Memory B cell (primary cell): ENCODE results near the gene ACSBG1.

Source experiments
- ATAC-seq: fragments of 150-1000 bp; cut with Tn5 transposase; 2 replicates; pipeline ENCODE4 v1.10.0; 2021; ENCODE audit warnings: low read depth, mild to moderate bottlenecking, moderate library complexity
- DNase-seq, 2 donors: peaks; one replicate each; pipeline ENCODE4 v3.0.0; 2022; ENCODE audit warnings: low spot score in 2 of 2
- H3K27ac Mint-ChIP-seq: one replicate; pipeline ENCODE4 v1.8.0; 2022; ENCODE audit warnings: mild to moderate bottlenecking, moderate library complexity, mixed read lengths
- H3K27me3 Mint-ChIP-seq: one replicate; pipeline ENCODE4 v1.8.0; 2022; ENCODE audit warnings: mixed read lengths
- H3K36me3 Mint-ChIP-seq: one replicate; pipeline ENCODE4 v1.8.0; 2022; ENCODE audit warnings: mild to moderate bottlenecking, mixed read lengths
- H3K4me1 Mint-ChIP-seq: one replicate; pipeline ENCODE4 v1.8.0; 2022; ENCODE audit warnings: mixed read lengths
- H3K4me3 Mint-ChIP-seq: one replicate; pipeline ENCODE4 v1.8.0; 2022; ENCODE audit warnings: mild to moderate bottlenecking, moderate library complexity, mixed read lengths
- H3K9me3 Mint-ChIP-seq: one replicate; pipeline ENCODE4 v1.8.0; 2022; ENCODE audit warnings: mixed read lengths

The ACSBG1 gene

DNA sequence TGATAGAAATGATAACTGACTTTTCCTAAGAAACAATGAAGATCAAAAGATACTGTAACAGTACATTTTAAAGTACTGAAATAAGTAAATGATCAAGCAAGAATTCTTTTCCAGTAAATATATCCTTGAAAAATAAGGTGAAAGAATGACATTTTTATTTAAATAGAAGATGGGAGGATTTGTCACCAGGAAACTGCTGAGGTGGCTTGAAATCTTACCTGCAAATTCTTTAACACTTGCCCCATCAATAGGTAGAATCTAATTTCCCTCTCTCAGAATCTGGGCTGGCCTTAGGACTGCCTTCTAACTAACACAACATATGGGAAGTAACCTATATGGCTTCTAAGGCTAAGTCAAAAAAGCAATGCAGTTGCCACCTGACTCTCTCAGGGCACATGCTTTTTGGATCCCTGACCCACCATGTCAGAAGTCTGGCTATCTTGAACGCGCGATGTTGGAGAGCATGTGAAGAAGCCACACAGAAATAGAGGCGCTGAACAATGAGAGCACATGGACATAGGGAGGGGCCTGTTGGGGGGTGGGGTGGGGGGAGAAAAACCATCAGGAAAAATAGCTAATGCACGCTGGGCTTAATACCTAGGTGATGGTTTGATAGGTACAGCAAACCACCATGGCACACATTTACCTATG lies 11.5 kb downstream of the ACSBG1 start:
- ATAC-seq (no peak), DNase-seq (no peak)
- H3K9me3 Mint-ChIP-seq, result no peaks in the 10 kb centered on the region

DNA sequence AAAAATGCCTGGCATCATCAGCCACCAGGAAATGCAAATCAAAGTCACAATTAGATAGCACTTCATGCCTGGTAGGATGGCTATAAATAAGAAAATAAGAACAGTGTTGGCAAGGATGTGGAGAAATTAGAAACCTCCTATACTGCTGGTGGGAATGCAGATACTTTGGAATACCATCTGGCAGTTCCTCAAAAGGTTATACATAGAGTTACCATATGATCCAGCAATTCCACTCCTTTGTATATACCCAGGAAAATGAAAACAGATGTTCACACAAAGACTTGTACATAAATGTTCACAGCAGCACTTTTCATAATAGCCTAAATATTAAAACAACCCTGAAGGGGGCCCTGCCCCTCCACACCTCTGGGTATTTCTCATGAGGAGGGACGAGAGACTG lies 13.7 kb downstream of the ACSBG1 start:
- no peaks in the 10 kb centered on the region for H3K36me3 Mint-ChIP-seq
- H3K27me3 Mint-ChIP-seq, result peaks cover 4% of the 10 kb centered on the region
- H3K4me1 Mint-ChIP-seq, result peaks cover 1% of the 10 kb centered on the region
- H3K4me3 Mint-ChIP-seq, result no peak overlapping the region
- no peak for ATAC-seq
- no peaks in the 10 kb centered on the region for H3K9me3 Mint-ChIP-seq
- no peak overlapping the region for H3K27ac Mint-ChIP-seq
- no peak for DNase-seq

More for the DNA sequence above, 11.5 kb downstream of the ACSBG1 start:
- Mint-ChIP-seq H3K36me3 (no peaks in the 10 kb centered on the region), H3K4me1 (peaks cover 3% of the 10 kb centered on the region), H3K4me3 (no peak overlapping the region), H3K27ac (no peak overlapping the region), H3K27me3 (peaks cover 1% of the 10 kb centered on the region)

DNA sequence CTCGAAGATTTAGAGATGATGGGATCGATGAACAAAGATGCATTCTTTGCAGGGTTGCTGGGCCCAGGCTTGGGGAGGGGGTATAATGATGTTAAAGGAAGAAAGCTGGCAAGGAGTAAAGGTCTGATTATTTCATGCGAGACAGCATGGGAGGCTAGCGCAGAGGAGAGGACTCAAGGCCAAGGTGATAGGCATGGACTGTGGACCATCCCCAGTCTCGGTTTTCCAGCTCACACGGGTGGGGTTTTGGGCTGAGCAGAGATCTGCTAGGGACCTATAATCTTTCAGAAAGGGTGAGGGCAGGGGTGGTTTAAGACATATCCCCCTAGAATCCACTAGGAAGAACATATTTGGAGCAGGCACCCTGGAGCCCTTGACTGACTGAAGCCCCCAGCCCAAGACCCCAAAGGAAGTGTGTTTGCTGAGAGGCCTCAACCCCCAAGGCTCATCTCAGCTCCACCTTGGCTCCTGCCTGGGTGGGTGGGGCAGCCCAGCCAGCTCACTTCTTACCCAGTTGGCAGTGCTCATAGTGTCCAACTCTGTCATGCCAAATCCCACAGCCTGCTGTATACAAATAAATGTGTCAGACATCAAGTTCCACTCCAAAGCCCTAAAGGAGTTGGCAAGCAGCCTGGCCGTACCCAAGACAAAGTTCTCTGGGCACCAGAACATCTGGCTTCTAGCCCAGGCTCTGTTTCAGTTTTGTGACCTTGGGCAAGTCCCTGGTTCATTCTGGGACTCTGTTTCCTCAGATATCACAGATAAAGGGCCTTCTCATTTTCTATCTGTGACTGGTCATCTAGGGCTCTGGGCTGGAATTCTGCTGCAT lies 17.9 kb downstream of the ACSBG1 start:
- H3K27ac Mint-ChIP-seq, result no peak overlapping the region

DNA sequence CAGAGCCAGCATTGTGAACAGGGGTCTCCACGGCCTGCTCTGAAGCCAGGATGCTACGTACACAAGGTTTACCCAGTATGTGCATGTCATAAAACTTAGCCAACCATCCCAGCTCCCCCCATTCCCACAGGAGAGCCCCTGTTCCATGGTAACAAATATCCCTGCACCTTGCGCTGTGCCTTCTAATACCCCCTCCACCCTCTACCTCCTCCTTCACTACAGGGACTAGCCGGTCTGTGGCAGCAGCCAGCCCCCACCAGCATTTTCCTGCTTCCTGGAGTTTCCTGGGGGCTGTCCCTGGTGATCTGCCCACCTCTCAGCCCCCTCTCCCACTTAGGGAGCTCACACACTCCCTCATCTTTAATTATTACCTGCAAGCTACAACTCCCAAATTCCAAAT lies 20.4 kb downstream of the ACSBG1 start:
- H3K4me3 Mint-ChIP-seq, result no peak overlapping the region
- no peak for ATAC-seq
- H3K27me3 Mint-ChIP-seq, result peaks cover 18% of the 10 kb centered on the region
- H3K27ac Mint-ChIP-seq, result no peak overlapping the region
- H3K36me3 Mint-ChIP-seq, result no peaks in the 10 kb centered on the region
- H3K9me3 Mint-ChIP-seq, result no peaks in the 10 kb centered on the region
- no peak for DNase-seq
- H3K4me1 Mint-ChIP-seq, result no peaks in the 10 kb centered on the region

More for the DNA sequence above, 17.9 kb downstream of the ACSBG1 start:
- peaks cover 11% of the 10 kb centered on the region for H3K27me3 Mint-ChIP-seq
- DNase-seq, result no peak
- no peak overlapping the region for H3K4me3 Mint-ChIP-seq
- H3K9me3 Mint-ChIP-seq, result no peaks in the 10 kb centered on the region
- ATAC-seq, result no peak
- H3K36me3 Mint-ChIP-seq, result no peaks in the 10 kb centered on the region
- no peaks in the 10 kb centered on the region for H3K4me1 Mint-ChIP-seq

GRCh38 chr15:78213425-78213750 lies 21.0 kb downstream of the ACSBG1 start:
- H3K36me3 Mint-ChIP-seq, result no peaks in the 10 kb centered on the region
- no peak for DNase-seq
- H3K4me1 Mint-ChIP-seq, result no peaks in the 10 kb centered on the region
- H3K9me3 Mint-ChIP-seq, result no peaks in the 10 kb centered on the region
- H3K27me3 Mint-ChIP-seq, result peaks cover 18% of the 10 kb centered on the region
- H3K4me3 Mint-ChIP-seq, result no peak overlapping the region
- H3K27ac Mint-ChIP-seq, result no peak overlapping the region
- ATAC-seq, result no peak

GRCh38 chr15:78212546-78213424 lies 21.6 kb downstream of the ACSBG1 start:
- H3K27ac Mint-ChIP-seq, result no peak overlapping the region
- ATAC-seq, result no peak
- no peaks in the 10 kb centered on the region for H3K9me3 Mint-ChIP-seq
- no peaks in the 10 kb centered on the region for H3K36me3 Mint-ChIP-seq
- no peaks in the 10 kb centered on the region for H3K4me1 Mint-ChIP-seq
- peaks cover 18% of the 10 kb centered on the region for H3K27me3 Mint-ChIP-seq
- no peak for DNase-seq
- no peak overlapping the region for H3K4me3 Mint-ChIP-seq

DNA sequence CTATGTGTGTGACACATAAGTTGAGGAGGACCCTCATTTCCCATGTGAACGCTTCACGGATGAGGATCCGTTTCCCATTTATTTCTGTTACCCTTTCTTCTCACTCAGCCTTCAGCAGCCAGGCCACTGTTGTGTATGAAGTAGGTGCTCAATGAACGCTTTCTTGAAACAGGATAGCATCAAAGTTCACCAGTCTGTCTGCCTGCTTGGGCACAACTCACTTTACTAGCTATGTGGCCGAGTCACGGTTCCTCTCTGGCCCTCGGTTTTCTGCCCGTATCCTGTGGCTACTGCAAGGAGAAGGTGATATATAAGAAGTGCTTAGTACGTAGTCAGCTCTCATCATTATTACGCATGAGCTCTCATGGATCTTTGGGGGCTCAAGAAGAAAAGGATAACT lies 22.4 kb downstream of the ACSBG1 start:
- H3K4me1 Mint-ChIP-seq, result no peaks in the 10 kb centered on the region
- peaks cover 15% of the 10 kb centered on the region for H3K27me3 Mint-ChIP-seq
- H3K4me3 Mint-ChIP-seq, result no peak overlapping the region
- H3K36me3 Mint-ChIP-seq, result no peaks in the 10 kb centered on the region
- H3K9me3 Mint-ChIP-seq, result no peaks in the 10 kb centered on the region
- H3K27ac Mint-ChIP-seq, result no peak overlapping the region
- no peak for ATAC-seq
- no peak for DNase-seq

DNA sequence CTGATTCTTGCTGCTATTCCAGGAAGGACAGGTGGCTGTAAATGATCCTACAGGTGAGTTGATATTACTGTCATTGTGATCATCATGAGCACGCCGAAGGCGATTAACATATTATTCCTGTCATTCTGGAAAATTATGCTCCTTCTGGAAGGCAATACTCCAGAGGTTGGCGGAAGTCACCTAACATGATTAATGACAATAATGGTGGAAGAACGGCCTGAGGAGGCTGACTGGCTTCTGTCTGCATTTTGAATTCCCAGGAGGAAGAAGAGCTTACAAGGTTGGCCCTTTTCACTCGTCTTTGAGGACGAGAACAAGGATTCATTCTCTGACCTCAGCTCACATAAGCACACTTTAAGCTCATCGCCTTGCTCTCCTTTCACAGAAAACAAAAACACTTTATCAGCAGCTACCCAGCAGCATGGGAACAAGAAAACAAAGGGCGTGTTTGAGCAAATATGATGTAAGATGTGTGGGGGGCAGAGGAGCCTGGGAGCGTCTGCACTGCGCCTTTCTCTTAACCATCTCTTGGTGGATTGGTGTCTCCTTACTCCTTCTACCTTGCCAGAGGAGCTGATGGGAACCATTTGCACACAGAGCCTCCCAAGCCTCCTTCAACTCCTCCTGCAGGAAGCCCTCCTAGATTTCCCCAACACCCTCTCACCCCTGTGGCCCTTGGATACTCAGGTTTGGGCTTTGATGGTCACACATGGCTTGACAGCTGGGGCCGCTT lies 23.0 kb downstream of the ACSBG1 start:
- no peak overlapping the region for H3K27ac Mint-ChIP-seq
- H3K9me3 Mint-ChIP-seq, result no peaks in the 10 kb centered on the region
- ATAC-seq (no peak), DNase-seq (no peak)
- no peaks in the 10 kb centered on the region for H3K36me3 Mint-ChIP-seq
- H3K27me3 Mint-ChIP-seq, result peaks cover 15% of the 10 kb centered on the region
- H3K4me3 Mint-ChIP-seq, result no peak overlapping the region
- no peaks in the 10 kb centered on the region for H3K4me1 Mint-ChIP-seq

DNA sequence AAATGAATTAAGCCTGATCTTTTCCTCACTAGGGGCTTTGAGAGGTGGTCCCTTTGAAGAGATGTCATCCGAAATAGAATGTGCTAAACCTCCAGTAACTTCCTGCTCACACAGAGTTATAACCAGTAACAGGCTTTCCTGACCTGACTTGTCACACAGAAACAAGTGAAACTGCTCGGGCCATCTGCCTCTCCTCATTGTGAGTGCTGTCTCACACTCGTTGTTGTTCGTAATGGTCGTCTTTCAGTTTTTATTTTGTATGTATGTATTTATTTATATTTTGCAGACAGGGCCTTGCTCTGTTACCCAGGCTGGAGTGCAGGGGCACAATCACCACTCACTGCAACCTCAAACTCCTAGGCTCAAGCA lies 24.0 kb downstream of the ACSBG1 start:
- Mint-ChIP-seq H3K27ac (no peak overlapping the region), H3K9me3 (no peaks in the 10 kb centered on the region), H3K4me1 (no peaks in the 10 kb centered on the region), H3K4me3 (no peak overlapping the region), H3K27me3 (peaks cover 15% of the 10 kb centered on the region), H3K36me3 (no peaks in the 10 kb centered on the region)
- ATAC-seq, result no peak
- no peak for DNase-seq

GRCh38 chr15:78209646-78210348 lies 24.6 kb downstream of the ACSBG1 start:
- no peak for ATAC-seq
- H3K4me1 Mint-ChIP-seq, result no peaks in the 10 kb centered on the region
- H3K4me3 Mint-ChIP-seq, result no peak overlapping the region
- no peak for DNase-seq
- peaks cover 13% of the 10 kb centered on the region for H3K27me3 Mint-ChIP-seq
- no peaks in the 10 kb centered on the region for H3K36me3 Mint-ChIP-seq
- H3K9me3 Mint-ChIP-seq, result no peaks in the 10 kb centered on the region
- H3K27ac Mint-ChIP-seq, result no peak overlapping the region

DNA sequence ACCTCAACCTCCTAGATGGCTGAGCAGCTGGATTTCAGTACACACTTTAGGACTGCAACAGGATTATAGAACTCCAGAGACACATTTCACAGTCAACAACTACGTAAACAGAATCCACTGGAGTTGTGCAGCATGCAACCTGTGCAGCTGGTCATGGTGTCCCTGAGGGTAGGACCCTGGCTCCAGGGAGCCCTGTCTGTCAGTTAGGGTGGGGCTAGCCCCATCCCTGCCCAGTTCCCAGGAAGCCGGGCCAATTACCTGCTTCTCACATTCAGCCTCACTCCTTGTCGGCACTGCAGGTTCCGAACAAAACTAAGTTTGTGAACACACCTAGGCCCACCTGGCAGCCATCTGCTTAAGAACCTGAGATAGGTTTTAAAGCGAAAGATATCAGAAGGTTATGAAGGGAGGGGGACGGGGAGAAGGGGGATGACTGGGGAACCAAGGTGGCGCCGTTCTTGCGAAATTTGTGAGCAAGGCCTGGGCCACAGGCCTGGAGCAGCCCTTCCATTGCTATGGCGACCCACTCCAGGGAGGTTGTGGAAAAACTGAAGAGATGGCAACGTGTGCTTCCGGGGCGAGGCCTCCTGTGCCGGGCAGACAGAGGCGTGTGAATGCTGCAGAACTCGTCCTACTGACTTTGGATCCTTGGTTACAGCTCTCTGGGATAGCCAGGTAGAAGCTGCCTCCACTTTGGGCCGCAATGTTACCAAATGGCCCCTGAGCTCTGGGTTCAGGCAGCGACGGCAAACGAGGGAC lies 25.3 kb downstream of the ACSBG1 start:
- Mint-ChIP-seq H3K9me3 (no peaks in the 10 kb centered on the region), H3K4me3 (no peak overlapping the region), H3K4me1 (no peaks in the 10 kb centered on the region), H3K27me3 (peaks cover 13% of the 10 kb centered on the region), H3K36me3 (no peaks in the 10 kb centered on the region), H3K27ac (no peak overlapping the region)
- ATAC-seq (no peak), DNase-seq (peak in 1 of 2 donors; percentile 7)

DNA sequence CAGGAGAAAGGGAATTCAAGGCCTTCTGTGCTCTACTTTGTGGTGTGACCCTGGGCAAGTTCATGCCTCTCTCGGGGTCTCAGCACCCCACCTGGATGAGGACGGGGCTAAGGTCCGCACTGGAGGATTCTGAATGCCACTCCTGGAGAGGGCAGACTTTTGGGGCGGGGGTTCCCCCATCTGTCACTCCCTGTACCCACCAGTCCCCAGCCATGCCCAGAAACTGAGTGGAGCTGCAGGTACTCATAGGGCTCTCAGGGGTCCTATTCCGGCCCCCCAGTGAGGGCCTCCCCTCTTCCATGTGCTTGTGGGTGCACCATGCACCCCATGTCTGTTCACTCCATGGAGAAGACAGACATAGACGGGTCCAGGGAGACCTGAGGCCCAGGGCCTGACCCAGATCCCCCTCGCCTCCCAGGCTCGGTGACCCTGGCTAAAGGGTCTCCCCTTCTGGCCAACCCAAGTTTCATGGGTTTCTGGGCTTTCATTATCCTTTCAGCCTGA lies 26.0 kb downstream of the ACSBG1 start:
- Mint-ChIP-seq H3K4me3 (no peak overlapping the region), H3K9me3 (no peaks in the 10 kb centered on the region), H3K36me3 (no peaks in the 10 kb centered on the region), H3K27ac (no peak overlapping the region), H3K27me3 (peaks cover 12% of the 10 kb centered on the region), H3K4me1 (no peaks in the 10 kb centered on the region)
- ATAC-seq, result no peak
- DNase-seq, result peak in 1 of 2 donors; percentile 8
